Tibial nerve (tissue), 4 donors: Measurements from ENCODE around the gene ERAP2. TPM values are rescaled to one million over a fixed set of nuclear protein-coding genes. Genes with fewer than 3 reads are reported as not detected.

ENCODE experiments used
- DNase-seq, 2 donors: peaks; one replicate each; pipeline ENCODE4 v3.0.0-alpha.2; 2019; ENCODE audit warnings: low spot score in 2 of 2
- H3K27ac ChIP-seq, 4 donors: fragments of 200-600 bp; sonication (generic) in 3 of 4; one replicate each; pipeline ENCODE4 v1.5.1; 2017 to 2019; ENCODE audit warnings: mild to moderate bottlenecking in 1 of 4
- H3K27me3 ChIP-seq, 2 donors: fragments of 200-600 bp; sonication (generic) in 1 of 2; one replicate each; pipeline versions ENCODE4 v1.5.1 to v1.6.0; 2017 to 2019
- H3K36me3 ChIP-seq, 3 donors: fragments of 200-600 bp; sonication (generic); one replicate each; pipeline ENCODE4 v1.5.1; 2018 to 2019
- H3K4me1 ChIP-seq, 4 donors: fragments of 200-600 bp; sonication (generic) in 3 of 4; one replicate each; pipeline ENCODE4 v1.5.1; 2017 to 2019
- H3K4me3 ChIP-seq, 4 donors: fragments of 200-600 bp; sonication (generic) in 3 of 4; one replicate each; pipeline ENCODE4 v1.5.1; 2017 to 2019; ENCODE audit warnings: mild to moderate bottlenecking in 1 of 4, moderate library complexity in 1 of 4
- H3K9me3 ChIP-seq, 4 donors: fragments of 200-600 bp; sonication (generic) in 3 of 4; one replicate each; pipeline ENCODE4 v1.5.1; 2017 to 2019
- EP300 ChIP-seq, 2 donors: sonication (generic); formaldehyde crosslinking; IDR thresholded peaks; one replicate each; pipeline ENCODE4 v1.6.1; 2017; ENCODE audit warnings: antibody characterized with exemption in 2 of 2, mild to moderate bottlenecking in 1 of 2
- POLR2A ChIP-seq, 2 donors: fragments of 450-650 bp; IDR thresholded peaks; one replicate each; pipeline ENCODE4 v1.6.1; 2017; ENCODE audit warnings: antibody characterized with exemption in 2 of 2, mild to moderate bottlenecking in 2 of 2, moderate library complexity in 2 of 2
- WGBS, 2 donors: methylation state at CpG; one replicate each; pipeline ENCODE4 v1.1.5; 2018; 5-methylcytosine and 5-hydroxymethylcytosine counted together
- total RNA-seq, 4 donors: library from RNA; depleted of rRNA; stranded (reverse); fragments of >200 nt; gene quantifications; one replicate each; pipeline ENCODE4 v1.1.0, GENCODE V29; 2016
- TF ChIP-seq, protein P1 (sequence below), 5 experiments: fragments of 200-600 bp in 3 of 5; fragments of 450-650 bp in 2 of 5; sonication (generic) in 3 of 5; IDR thresholded peaks; one replicate each; pipeline ENCODE4 v1.5.1; 2016 to 2019; ENCODE audit warnings: antibody characterized with exemption in 5 of 5, mild to moderate bottlenecking in 3 of 5, moderate library complexity in 2 of 5

The ERAP2 gene
- total RNA-seq, 4 donors from 2014 or later: 9.9 to 18.6 (median 12.2) TPM

DNA sequence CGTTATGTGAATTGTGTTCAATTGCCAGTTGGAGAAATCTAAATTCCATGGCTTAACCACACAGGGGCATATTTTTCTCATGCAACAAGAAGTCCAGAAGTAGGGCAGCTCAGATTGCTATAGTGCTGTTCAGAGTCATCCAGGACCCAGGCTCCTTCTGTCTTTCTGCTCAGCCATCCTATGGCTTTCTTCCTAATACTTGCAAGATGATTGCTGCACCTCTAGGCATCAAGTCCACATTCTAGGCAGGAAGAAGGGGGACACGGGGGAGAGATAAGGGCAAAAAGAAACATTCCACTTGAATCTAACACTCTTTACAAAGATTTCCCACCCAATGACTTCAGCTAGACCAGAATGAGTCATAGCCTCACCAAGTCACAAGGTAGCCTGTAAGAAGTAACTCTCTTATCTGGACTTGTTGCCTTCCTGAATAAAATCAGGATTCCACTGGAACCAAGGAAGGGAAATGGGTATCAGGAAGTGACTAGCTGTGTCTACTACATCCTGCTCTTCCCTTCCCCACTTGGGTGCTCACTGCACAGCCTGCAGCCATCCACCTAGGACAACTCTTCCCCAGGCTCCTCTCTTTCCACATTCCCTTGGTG lies 5.3 kb downstream of the ERAP2 start:
- peaks cover 0 to 35% (median 0%) of the 10 kb centered on the region in 3 donors for H3K36me3 ChIP-seq
- peaks cover 0 to 26% (median 8%) of the 10 kb centered on the region in 4 donors for H3K4me1 ChIP-seq
- TF ChIP-seq, protein P1, sequence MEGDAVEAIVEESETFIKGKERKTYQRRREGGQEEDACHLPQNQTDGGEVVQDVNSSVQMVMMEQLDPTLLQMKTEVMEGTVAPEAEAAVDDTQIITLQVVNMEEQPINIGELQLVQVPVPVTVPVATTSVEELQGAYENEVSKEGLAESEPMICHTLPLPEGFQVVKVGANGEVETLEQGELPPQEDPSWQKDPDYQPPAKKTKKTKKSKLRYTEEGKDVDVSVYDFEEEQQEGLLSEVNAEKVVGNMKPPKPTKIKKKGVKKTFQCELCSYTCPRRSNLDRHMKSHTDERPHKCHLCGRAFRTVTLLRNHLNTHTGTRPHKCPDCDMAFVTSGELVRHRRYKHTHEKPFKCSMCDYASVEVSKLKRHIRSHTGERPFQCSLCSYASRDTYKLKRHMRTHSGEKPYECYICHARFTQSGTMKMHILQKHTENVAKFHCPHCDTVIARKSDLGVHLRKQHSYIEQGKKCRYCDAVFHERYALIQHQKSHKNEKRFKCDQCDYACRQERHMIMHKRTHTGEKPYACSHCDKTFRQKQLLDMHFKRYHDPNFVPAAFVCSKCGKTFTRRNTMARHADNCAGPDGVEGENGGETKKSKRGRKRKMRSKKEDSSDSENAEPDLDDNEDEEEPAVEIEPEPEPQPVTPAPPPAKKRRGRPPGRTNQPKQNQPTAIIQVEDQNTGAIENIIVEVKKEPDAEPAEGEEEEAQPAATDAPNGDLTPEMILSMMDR (IDR thresholded peaks at IDR 0.05): no peak
- TF ChIP-seq EP300 (IDR thresholded peaks at IDR 0.05): no peak
- no peak for TF ChIP-seq POLR2A (IDR thresholded peaks at IDR 0.05)
- no peak overlapping the region for H3K27ac ChIP-seq
- no peaks in the 10 kb centered on the region for H3K27me3 ChIP-seq
- DNase-seq: no peak
- no peak overlapping the region for H3K4me3 ChIP-seq
- H3K9me3 ChIP-seq: no peaks in the 10 kb centered on the region
- 77 to 83% methylated on average over 2 of the region's 2 CpGs for WGBS, 2 donors

DNA sequence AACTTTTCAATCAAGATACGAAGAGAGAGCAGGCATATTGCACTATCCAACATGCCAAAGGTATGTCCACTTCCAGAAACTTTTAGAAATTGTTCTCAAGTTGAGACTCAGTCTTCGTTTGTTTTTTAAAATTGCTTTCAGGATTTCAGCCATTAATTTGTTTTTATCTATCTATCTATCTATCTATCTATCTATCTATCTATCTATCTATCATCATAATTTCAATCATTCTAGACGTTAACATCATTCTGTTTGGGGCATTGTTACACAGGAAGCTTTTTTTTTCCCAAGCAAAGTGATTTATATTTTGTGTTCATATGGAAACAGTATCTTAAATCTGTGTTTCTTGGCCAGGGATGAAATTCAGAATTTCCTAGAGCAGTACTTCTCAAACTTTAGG lies 7.6 kb downstream of the ERAP2 start:
- DNase-seq: no peak
- peaks cover 0 to 17% (median 3%) of the 10 kb centered on the region in 4 donors for H3K4me1 ChIP-seq
- WGBS, 2 donors: 83 to 86% methylated on average over 3 of the region's 3 CpGs
- H3K27ac ChIP-seq: no peak overlapping the region
- H3K36me3 ChIP-seq: peaks cover 0 to 35% (median 0%) of the 10 kb centered on the region in 3 donors
- no peak overlapping the region for H3K4me3 ChIP-seq
- TF ChIP-seq, protein P1 (IDR thresholded peaks at IDR 0.05): no peak
- TF ChIP-seq EP300 (IDR thresholded peaks at IDR 0.05) (no peak), POLR2A (IDR thresholded peaks at IDR 0.05) (no peak)
- H3K27me3 ChIP-seq: no peaks in the 10 kb centered on the region
- no peaks in the 10 kb centered on the region for H3K9me3 ChIP-seq

DNA sequence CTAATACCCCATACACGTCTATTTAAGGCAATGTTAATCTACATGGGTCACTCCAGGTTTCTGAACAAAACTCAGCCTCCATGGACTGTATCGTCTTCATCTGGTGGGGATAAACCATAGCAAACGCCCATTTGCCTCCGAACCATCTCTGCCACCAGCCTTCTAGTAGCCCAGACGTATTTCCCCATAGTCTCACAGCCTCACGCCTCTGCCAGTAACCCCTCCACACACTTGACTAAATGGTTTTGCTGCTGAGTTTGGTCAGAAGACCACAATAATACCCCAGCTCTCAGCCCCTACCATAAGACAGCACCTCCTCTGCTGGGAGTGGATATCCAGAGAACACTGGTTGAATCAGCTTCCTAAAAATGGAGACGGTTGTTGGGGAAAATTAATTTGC lies 8.7 kb downstream of the ERAP2 start:
- no peaks in the 10 kb centered on the region for H3K9me3 ChIP-seq
- no peak overlapping the region for H3K27ac ChIP-seq
- peaks cover 0 to 40% (median 0%) of the 10 kb centered on the region in 3 donors for H3K36me3 ChIP-seq
- no peak overlapping the region for H3K4me3 ChIP-seq
- H3K4me1 ChIP-seq: peaks cover 0 to 17% (median 3%) of the 10 kb centered on the region in 4 donors
- WGBS, 2 donors: 86% methylated on average over 7 of the region's 7 CpGs
- TF ChIP-seq, protein P1 (IDR thresholded peaks at IDR 0.05): no peak
- TF ChIP-seq EP300 (IDR thresholded peaks at IDR 0.05) (no peak), POLR2A (IDR thresholded peaks at IDR 0.05) (no peak)
- DNase-seq: no peak
- no peaks in the 10 kb centered on the region for H3K27me3 ChIP-seq

DNA sequence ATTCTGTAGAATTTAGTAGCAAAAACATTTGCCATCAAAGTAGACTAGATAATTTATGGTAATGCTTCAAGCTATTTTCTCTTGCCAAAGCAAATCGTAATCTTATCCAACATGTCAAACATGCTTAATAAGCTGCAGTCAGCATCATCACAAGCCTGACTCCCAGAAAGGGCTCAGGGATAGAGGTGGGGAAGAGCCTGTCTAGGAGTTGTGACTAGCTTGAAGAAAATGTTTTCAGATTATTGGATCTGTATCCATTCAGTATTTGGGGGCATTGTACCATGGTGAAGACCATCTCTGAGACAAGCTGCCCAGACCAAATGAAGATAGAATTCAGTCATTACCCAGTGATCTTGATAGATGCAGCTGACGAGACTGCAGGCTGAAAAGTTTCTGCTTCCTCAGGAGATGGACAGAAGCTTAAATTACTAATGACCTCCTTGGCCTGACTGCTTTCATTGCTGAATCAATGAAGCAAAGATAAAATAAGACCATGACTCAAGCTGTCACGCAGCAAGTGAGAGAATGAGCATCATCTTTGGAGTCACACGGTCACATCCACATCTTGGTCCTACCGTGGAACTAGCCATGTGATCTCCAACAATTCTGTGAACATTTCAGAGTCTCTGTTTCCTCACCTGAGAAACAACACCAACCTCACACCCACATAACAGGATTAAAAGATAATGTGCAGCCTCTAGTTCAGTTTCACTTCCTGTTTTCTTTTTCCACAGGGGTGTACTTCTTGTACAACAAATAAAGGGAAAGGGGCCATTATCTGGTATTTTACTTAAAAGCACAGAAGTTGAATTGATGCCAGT lies 9.4 kb downstream of the ERAP2 start:
- Histone ChIP-seq H3K4me1 (peaks cover 0 to 15% (median 3%) of the 10 kb centered on the region in 4 donors), H3K4me3 (no peak overlapping the region), H3K27me3 (no peaks in the 10 kb centered on the region), H3K27ac (no peak overlapping the region), H3K36me3 (peaks cover 0 to 40% (median 0%) of the 10 kb centered on the region in 3 donors), H3K9me3 (no peaks in the 10 kb centered on the region)
- DNase-seq: no peak
- TF ChIP-seq EP300 (IDR thresholded peaks at IDR 0.05) (no peak), POLR2A (IDR thresholded peaks at IDR 0.05) (no peak)
- TF ChIP-seq, protein P1 (IDR thresholded peaks at IDR 0.05): no peak
- WGBS, 2 donors: 56 to 69% methylated on average over 5 of the region's 5 CpGs

DNA sequence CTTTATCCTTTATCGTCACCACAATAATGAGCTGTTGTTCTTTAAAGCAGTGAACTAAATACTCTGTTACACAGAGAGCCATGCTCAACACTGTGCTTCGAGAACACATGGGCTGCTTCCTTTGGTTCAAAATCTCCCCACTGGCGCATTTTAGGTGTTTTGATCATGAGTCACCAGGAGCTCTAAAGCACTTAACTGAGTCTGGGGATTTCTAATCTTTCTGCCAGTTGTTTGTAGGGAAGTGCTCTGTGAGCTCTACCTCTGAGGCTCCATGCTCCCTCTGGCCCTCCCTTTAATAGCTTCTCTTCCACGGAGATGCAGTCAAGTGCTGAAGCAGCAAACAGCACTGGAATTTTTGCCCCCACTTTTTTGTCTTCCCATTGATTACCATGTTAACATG lies 17.0 kb downstream of the ERAP2 start:
- Histone ChIP-seq H3K36me3 (peaks cover 0 to 38% (median 0%) of the 10 kb centered on the region in 3 donors), H3K9me3 (no peaks in the 10 kb centered on the region), H3K27ac (no peak overlapping the region), H3K4me1 (no peaks in the 10 kb centered on the region), H3K27me3 (no peaks in the 10 kb centered on the region), H3K4me3 (no peak overlapping the region)
- no peak for DNase-seq
- no peak for TF ChIP-seq EP300 (IDR thresholded peaks at IDR 0.05)
- no peak for TF ChIP-seq POLR2A (IDR thresholded peaks at IDR 0.05)
- TF ChIP-seq, protein P1 (IDR thresholded peaks at IDR 0.05): no peak
- 64% methylated on average over 4 of the region's 4 CpGs for WGBS, 2 donors
